Heart right ventricle (tissue), 16 donors: ENCODE results near the gene HOXA1. TPM values are rescaled to one million over a fixed set of nuclear protein-coding genes. Genes with fewer than 3 reads are reported as not detected.

Source experiments
- ATAC-seq, 8 donors: fragments of 200-7000 bp; cut with Tn5 transposase; one replicate each; pipeline ENCODE4 v1.9.1; 2020; ENCODE audit warnings: mild to moderate bottlenecking in 8 of 8, moderate library complexity in 8 of 8, moderate number of reproducible peaks in 1 of 8
- DNase-seq, 2 donors: peaks; one replicate each; pipeline ENCODE4 v3.0.0-alpha.2; 2020
- H3K27ac ChIP-seq, 10 donors: fragments of 200-600 bp; sonication (generic) in 2 of 10; one replicate each; pipeline versions ENCODE4 v1.5.0 to v1.8.0; 2020 to 2022; ENCODE audit warnings: mild to moderate bottlenecking in 3 of 10
- H3K27me3 ChIP-seq, 7 donors: fragments of 200-600 bp; one replicate each; pipeline ENCODE4 v1.8.0; 2021 to 2022; ENCODE audit warnings: mild to moderate bottlenecking in 2 of 7
- H3K36me3 ChIP-seq, 9 donors: fragments of 200-600 bp; sonication (generic) in 1 of 9; one replicate each; pipeline versions ENCODE4 v1.5.0 to v1.8.0; 2020 to 2022; ENCODE audit warnings: mild to moderate bottlenecking in 2 of 9
- H3K4me1 ChIP-seq, 9 donors: fragments of 200-600 bp; sonication (generic) in 1 of 9; one replicate each; pipeline versions ENCODE4 v1.5.0 to v1.8.0; 2020 to 2022; ENCODE audit warnings: mild to moderate bottlenecking in 4 of 9
- H3K4me3 ChIP-seq, 10 donors: fragments of 200-600 bp; sonication (generic) in 2 of 10; one replicate each; pipeline versions ENCODE4 v1.5.0 to v1.8.0; 2020 to 2022; ENCODE audit warnings: mild to moderate bottlenecking in 7 of 10, moderate library complexity in 2 of 10
- H3K9me3 ChIP-seq, 11 donors: fragments of 200-600 bp in 10 of 11; sonication (generic) in 2 of 11; one replicate each; pipeline versions ENCODE4 v1.5.0 to v1.8.0; 2013 to 2022; ENCODE audit warnings: mild to moderate bottlenecking in 2 of 11, control low read depth in 1 of 11, moderate library complexity in 1 of 11
- CTCF ChIP-seq, 9 donors: fragments of 200-600 bp; sonication (generic) in 2 of 9; IDR thresholded peaks; one replicate each; pipeline versions ENCODE4 v1.5.0 to v1.8.0; 2021 to 2022; ENCODE audit warnings: antibody characterized with exemption in 9 of 9, mild to moderate bottlenecking in 5 of 9, moderate library complexity in 1 of 9
- WGBS, 2 donors: extraction: QIAGEN DNeasy Blood & Tissue Kit; methylation state at CpG; one replicate each; pipeline ENCODE4 v1.1.7; 2013; ENCODE audit warnings: inconsistent platforms in 1 of 2; 5-methylcytosine and 5-hydroxymethylcytosine counted together
- intact Hi-C, 10 donors: fragments of 100-400 bp; cut with DNase I; formaldehyde crosslinking; loops; one replicate each; pipeline versions ENCODE4 v1.11.1 to v1.14.2; 2022
- polyA plus RNA-seq, 2 donors: library from polyadenylated mRNA; stranded (reverse); fragments of 200-250 nt; gene quantifications; one replicate each; pipeline ENCODE4 v1.2.3, GENCODE V29; 2013
- total RNA-seq, 10 donors: library from RNA; stranded (reverse); fragmentation: NEBNext Ultra II Directional in 3 of 10; extraction: Animal tissue kit (Norgen Biotek cat#: 25700) in 3 of 10; gene quantifications; one replicate each; pipeline versions ENCODE4 v1.2.1 to v1.2.4, GENCODE V29; 2021 to 2023
- donor health status: Arrhythmogenic right ventricular cardiomyopathy.
- donor health status: ischemic (EF 13 %, LVEDD 7.1; RV severe dilation, severe dysfunction).
- donor health status: healthy with polysubstance abuse.
- donor health status: DM: no; HTN: yes; CAD: no.
- donor health status: DM: no; HTN: no; CAD: no.
- donor health status: ischemic (EF 25% LVEDD 6.9; RV normal size, moderate dysfunction).
- donor health status: ischemic (EF 25% LVEDD 5.7; RV mildly dilated, moderate dysfunction).
- donor health status: healthy.
- donor health status: DM: yes; HTN: yes; CAD: no.
- donor health status: Ischemic cardiomyopathy.
- donor health status: ischemic (EF 35%, LVEDD 5.7; RV mildly dilated, moderate dysfunction).
- donor health status: nonischemic (EF 11% LVEDD 7.7; RV severe dilation, severe dysfunction).
- donor health status: DM: yes; HTN: yes; CAD: no.
- donor health status: PGD.
- donor health status: ischemic (EF 29% LVEDD 5.4; RV normal size, mild dysfunction).
- donor health status: nonischemic (EF 23%, LVEDD 6.1; RV moderate dilation, normal function).

The HOXA1 gene
- total and polyA plus RNA-seq, 12 donors: 0.07 to 0.37 (median 0.15) TPM; not detected in 9

DNA sequence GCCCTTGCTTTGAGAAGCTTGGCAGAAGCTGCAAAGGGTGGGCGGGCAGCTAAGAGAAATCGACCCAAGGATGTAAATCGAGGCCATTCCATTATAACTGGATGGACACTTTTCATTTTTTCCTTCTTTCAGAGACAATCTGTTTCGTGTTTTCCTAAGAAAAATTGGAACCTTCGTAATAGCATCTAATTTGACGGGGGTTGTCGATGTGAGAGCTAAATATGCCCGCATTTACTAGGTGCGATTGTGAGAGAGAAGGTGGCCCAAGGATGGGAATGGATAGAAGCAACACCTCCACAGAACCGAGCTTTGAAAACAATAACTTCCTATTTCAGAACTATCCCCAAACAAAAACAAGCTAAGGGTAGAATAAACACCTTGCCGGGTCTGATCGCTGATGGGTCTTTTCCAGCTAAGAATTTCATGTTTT is 35.6 kb upstream of the HOXA1 start:
- 19 to 20% methylated on average over 12 of the region's 12 CpGs for WGBS, 2 donors
- intact Hi-C loops: loop anchor here in 1 of 10 donors (5.0 kb wide), 1 partner anchor 34 kb away; the partner anchor contains the start of gene HOXA1
- DNase-seq: no peak

DNA sequence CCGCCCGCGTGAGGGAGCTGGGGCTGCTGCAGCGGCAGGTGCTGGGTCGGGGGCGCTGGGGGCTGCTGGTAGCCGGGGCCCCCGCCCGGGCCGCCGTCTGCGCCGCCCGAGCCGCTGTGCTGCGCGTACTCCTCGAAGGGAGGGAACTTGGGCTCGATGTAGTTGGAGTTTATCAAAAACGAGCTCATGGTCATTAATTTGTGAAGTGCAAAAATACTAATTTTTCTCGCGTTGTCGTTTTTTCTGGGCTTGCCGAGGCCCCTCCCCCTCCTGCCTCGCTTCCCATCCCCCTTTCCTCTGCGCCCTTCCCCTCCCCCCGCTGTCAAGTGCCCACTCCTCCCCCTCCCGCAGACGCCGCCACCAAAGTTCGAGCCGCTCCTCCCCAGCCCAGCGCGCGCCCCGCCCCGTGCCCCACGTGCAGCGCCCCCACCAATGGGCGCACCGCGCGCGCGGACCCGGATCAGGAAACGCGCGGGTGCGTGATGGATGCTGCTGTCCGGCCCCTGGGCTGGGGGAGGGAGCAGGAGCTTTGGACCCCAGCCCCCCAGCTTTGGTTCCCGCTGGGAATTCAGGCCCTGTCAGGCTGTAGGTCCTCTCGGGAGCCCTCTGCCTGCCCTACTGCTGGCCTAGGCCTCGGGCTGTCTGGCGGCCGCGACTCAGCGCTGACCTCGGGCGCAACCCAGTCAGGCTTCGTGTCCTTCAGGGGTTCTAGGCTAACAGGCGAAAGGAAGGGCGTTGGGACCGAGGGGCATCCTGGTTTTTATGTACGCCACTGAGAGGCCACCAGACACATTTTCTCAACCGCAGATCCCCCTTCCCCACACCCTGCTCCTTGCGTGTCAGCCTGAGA is 35.0 kb upstream of the HOXA1 start, which contains the start of gene HOXA4:
TSS of gene HOXA4 (minus strand) at position 218 of the 850 bp plus-strand sequence. CDS start at position 194, 24 bp downstream.
- TF ChIP-seq CTCF (IDR thresholded peaks at IDR 0.05): no peak
- H3K36me3 ChIP-seq: no peaks in the 10 kb centered on the region
- WGBS, 2 donors: 1 to 6% methylated on average over 65 to 67 of the region's 67 CpGs
- peaks cover 0 to 14% (median 0%) of the 10 kb centered on the region in 9 donors for H3K4me1 ChIP-seq
- H3K4me3 ChIP-seq: peak within 1 kb of the TSS; percentile 17 to 58 (median 48)
- intact Hi-C loops: loop anchor here in 1 of 10 donors (5.0 kb wide), 1 partner anchor 33 kb away; the partner anchor contains the start of gene HOXA1
- peaks cover 45 to 100% (median 99%) of the 10 kb centered on the region in 7 donors for H3K27me3 ChIP-seq
- DNase-seq (peak; percentile 61 to 63), ATAC-seq (peak; percentile 62 to 94 (median 87))
- H3K27ac ChIP-seq: peak within 1 kb of the TSS in 7 of 10 donors; percentile 28 to 88 (median 70)
- no peaks in the 10 kb centered on the region for H3K9me3 ChIP-seq

More for the DNA sequence above, 35.6 kb upstream of the HOXA1 start:
- Histone ChIP-seq H3K36me3 (no peaks in the 10 kb centered on the region), H3K27me3 (peaks cover 45 to 100% (median 99%) of the 10 kb centered on the region in 7 donors), H3K4me1 (peaks cover 0 to 14% (median 0%) of the 10 kb centered on the region in 9 donors), H3K27ac (peak overlapping the region in 2 of 10 donors; percentile 60 to 73), H3K9me3 (no peaks in the 10 kb centered on the region), H3K4me3 (peak overlapping the region in 9 of 10 donors; percentile 17 to 58 (median 48))
- no peak for TF ChIP-seq CTCF (IDR thresholded peaks at IDR 0.05)
- no peak for ATAC-seq

GRCh38 chr7:27129729-27130539 is 34.1 kb upstream of the HOXA1 start:
- Histone ChIP-seq H3K9me3 (no peaks in the 10 kb centered on the region), H3K36me3 (no peaks in the 10 kb centered on the region), H3K4me3 (peak overlapping the region in 9 of 10 donors; percentile 17 to 58 (median 48)), H3K27ac (peak overlapping the region in 7 of 10 donors; percentile 28 to 88 (median 70)), H3K4me1 (peaks cover 0 to 11% (median 0%) of the 10 kb centered on the region in 9 donors), H3K27me3 (peaks cover 44 to 100% (median 99%) of the 10 kb centered on the region in 7 donors)
- DNase-seq (no peak), ATAC-seq (peak in 3 of 8 donors; percentile 10 to 34 (median 28))
- WGBS, 2 donors: 4 to 5% methylated on average over 66 to 72 of the region's 72 CpGs
- peak in 1 of 9 donors; percentile 3 for TF ChIP-seq CTCF (IDR thresholded peaks at IDR 0.05)
- intact Hi-C loops: loop anchor here in 1 of 10 donors (5.0 kb wide), 1 partner anchor 33 kb away; the partner anchor contains the start of gene HOXA1
